22Rv1 (cell line): ENCODE data around the gene KIF1C.

Source experiments
- CTCF ChIP-seq: fragments of 450-650 bp; IDR thresholded peaks from 2 replicates; pipeline ENCODE4 v1.5.1; 2017; ENCODE audit warnings: mild to moderate bottlenecking
- ZFX ChIP-seq: fragments of 450-650 bp; IDR thresholded peaks from 2 replicates; pipeline ENCODE4 v1.6.1; 2017; ENCODE audit warnings: antibody characterized with exemption, borderline replicate concordance

GRCh38 chr17:5055543-5055942 lies 57.8 kb downstream of the KIF1C start:
- TF ChIP-seq CTCF (no peak), ZFX (no peak)
